Left hindlimb (tissue), 1 donor: ENCODE measurements around the gene CENPV.
"Not testable (repeated sequence)": the region's sequence is repeated elsewhere in the genome, so short reads cannot be mapped to it uniquely, and the experiment has no call there.

Source experiments
- DNase-seq: peaks from one replicate; pipeline ENCODE4 v3.0.0-alpha.2; 2018

The CENPV gene

DNA sequence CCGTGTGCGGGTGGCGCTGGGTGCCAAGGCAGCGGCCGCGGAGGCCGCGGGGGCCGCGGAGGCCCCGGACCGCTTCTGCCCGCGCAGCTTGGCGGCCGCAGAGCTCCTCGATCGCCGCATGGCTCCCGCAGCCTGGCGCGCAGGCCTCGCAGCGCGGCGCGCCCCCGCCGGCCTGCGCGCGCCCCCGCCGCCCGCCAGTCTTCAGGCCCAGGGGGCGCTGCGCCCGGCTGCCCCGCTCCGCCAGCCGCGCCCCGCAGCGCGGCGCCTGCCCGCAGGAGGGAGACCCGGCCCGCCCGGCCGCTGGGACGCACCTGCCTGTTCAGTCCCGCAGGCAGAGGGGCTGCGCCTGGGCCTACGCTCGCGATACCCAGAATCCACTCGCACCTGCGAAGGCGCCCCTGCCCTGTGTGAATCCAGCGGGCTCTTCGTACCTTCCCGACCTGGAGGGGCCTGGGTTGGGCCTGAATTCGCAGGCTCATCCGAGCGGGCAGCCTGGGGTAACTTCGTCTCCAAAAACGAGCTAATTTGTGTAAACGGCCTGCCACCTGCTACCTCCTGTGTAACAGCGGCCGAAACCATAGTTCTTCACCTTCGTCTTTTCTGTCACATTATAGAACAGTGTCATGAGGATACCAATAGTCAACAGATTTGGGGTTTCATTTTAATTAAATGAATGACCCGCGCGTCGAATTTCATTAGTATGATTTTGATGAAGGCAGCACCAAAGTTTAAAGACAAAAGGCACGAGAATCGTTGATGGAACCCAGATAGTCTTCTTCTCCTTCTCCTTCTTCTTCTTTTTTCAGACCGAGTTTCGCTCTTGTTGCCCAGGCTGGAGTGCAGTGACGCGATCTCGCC is at the start of gene CENPV:
Gene CENPV (minus strand): TSS at position 153 of the 858 bp plus-strand sequence. CDS start 33 bp downstream, at position 120.
- DNase-seq: no peak

DNA sequence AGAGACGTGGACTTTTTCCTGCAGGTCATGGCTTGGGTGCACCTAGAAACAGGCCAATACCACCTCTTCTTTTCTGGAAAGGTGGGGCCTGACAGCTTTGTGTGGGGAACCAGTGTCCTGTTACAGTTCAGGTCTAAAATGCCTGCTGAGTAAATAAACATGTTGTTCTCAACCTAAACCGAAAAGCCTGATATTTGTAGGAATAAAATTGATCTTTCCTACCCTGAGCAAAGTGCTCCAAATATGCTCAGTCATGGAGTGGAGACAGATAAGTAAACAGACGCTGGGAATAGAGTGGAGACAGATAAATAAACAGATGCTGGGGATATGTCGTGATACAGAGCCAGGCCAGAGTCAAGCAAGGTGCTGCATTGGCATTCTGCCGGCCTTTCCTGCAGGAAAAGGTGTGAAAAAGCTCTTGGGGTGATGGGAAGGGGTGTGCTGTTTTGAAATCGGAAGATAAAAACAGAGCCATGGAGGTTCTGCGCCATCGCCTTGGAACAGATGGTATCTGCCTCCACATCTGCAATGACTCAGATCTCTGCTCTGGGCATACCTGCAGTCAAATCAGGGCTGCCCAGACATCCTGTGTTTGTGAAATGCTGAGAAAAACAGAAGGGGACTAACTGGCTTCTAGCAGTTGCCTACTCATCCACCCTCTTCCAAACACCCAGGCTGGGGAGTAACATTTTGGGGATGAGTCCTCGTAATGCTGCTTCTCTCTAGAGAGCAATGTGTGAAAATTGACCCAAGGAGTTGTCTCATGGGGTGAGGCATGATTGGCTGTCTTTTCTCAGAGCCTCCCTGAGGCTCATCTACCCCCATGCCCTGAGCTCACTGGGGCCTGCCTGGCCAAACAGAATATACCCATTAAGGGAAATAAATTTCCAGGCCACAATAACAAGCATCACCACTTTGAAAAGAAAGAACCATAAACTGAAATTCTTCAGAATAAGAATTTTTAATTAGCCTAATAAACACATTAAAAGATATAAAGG is 45.3 kb upstream of the CENPV start:
- no peak for DNase-seq

DNA sequence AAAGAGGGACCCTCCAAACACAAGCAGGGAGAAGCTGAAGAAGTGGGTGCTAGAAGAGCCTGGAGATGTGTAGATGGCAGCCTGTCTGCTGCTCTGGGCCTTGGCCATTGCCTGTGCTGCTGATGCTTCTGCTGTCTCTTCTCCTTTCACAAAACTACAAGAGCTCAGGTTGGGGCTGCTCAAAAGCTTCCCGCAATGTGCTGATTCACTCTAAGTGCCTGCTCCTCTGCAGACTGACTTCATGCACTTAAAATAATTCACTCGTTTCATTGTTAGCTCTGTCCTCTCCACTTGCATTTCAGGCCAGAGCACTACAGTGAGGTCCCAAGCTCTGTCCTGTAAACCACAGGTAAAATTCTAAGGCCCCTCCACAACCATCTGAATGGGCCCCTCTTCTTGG is 43.4 kb upstream of the CENPV start:
- not testable (repeated sequence) for DNase-seq

GRCh38 chr17:16395887-16396286 is 42.6 kb upstream of the CENPV start:
- DNase-seq: not testable (repeated sequence)

GRCh38 chr17:16392491-16392890 is 39.2 kb upstream of the CENPV start:
- DNase-seq: not testable (repeated sequence)

DNA sequence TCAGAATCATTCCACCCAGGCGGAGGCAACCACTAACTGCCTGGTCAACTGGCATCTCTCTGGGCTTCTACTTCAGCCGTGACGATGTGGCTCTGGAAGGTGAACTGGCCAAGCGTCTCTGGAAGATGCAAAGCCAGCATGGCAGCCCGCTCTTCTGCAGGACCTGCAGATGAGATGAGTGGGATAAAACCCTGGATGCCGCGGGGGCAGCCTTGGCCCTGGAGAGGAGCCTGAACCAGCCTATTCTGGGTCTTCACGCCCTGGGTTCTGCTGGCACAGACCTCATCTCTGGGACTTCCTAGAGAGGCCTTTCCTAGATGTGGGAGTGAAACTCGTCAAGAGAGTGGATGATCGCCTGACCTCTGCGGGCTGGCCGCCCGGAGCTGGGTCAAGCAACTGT is 38.2 kb upstream of the CENPV start:
- DNase-seq: no peak

GRCh38 chr17:16386126-16386507 is 32.8 kb upstream of the CENPV start:
- DNase-seq: not testable (repeated sequence)

DNA sequence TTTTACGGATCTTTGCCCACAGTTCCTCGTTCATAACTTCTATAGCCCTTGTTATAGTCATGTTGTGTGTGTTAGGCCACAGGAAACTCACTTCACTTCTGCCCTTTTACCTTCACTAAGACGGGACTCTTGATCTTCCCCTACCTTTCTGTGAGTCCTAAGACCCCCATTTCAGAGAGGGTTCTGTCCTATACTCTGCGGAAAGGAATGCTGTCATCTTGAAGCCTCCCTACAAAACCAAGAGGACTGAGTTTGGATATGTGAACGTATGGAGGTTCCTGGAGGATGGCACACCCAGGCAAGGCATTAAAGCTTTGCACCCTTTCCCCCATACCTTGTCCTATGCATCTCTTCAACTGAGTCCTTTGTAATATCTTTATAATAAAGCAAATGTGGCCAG is 31.3 kb upstream of the CENPV start:
- DNase-seq: no peak

- no peak for DNase-seq
Measured at GRCh38 chr17:16383772-16384287, 30.6 kb upstream of the CENPV start.

DNA sequence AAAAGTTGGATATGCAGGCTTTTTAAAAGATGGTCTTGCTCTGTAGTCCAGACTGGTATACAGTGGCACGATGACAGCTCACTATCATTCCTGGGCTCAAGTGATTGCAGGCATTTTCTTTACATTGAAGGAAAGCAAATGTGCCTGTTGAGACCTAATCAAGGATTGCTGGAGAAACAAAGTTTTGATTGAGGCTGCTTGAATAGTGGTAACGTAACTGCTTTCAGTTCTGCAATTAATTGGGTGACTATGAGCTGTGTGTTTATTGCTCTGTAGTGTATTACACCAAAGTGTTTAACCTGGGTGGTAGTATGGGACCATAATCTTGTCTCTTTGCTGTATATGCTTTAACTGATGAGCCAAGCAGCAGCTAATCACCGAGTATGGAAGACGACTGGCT is 29.9 kb upstream of the CENPV start:
- DNase-seq: no peak

GRCh38 chr17:16381496-16381820 is 28.2 kb upstream of the CENPV start:
- DNase-seq: peak; percentile 35

GRCh38 chr17:16380640-16381495 is 27.6 kb upstream of the CENPV start, which contains the start of gene UBB:
TSS of gene UBB (plus strand) at chr17:16381091. CDS start at chr17:16381908, 817 bp downstream.
- peak; percentile 98 for DNase-seq

DNA sequence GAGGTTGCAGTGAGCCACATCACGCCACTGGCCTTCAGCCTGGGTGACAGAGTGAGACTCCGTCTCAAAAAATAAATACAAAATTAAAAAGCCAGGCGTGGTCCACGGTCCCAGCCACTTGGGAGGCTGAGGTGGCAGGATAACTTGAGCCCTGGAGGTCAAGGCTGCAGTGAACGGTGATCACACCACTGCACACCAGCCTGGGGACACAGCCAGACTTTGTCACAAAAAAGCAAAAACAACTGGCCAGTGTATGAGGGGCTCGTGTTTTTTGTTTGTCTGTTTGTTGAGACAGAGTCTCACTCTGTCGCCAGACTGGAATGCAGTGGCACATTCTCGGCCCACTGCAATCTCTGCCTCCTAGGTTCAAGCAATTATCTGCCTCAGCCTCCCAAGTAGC is 26.4 kb upstream of the CENPV start:
- no peak for DNase-seq

DNA sequence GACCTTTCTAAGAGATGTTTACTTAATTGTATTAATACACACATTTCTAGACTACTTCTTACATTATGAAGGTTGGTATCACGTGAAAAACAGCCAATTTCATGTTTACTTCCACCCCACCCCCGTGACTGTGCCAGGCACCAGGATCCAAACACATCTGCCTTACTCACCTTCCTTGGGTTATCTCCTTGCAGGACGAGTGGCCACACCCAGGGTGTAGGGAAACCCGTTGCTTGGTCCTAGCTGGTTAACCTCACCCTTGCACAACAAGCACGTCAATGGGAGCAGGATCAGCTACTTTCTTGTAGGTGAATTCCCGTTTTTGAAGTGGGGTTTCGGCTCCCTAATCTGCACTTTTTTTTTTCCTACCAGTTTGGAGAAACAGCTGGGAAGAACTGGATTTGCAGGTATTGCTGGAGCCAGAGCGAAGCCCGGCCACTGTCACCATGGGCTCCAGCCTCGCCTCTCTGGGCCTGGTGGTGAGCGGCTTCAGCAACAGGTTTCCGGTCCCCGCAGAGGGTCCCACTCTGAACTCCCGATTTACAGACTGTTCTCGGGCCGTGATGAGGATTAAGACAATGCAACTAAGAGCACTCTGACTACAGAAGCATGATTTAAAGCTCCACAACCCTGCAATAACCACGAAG is 25.5 kb upstream of the CENPV start:
- DNase-seq: no peak

DNA sequence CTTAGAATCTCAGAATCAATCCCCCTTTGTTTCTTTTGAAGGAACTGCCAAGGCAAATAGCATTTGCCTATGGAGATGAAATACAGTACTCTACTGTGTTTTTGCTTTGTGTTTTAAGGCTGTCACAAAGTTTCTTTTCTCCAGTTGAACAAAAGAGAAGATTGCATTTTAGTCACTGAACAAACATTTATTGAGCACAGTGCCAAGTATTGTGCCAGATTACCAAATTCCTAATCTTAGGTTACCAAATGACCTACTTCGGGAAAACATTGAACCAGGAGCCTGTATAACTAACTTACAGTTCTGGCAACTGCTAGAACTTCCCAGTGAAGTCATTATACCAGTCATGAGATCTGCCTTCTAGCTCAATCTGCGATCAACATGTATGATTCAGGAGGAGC is 24.7 kb upstream of the CENPV start:
- DNase-seq: no peak

DNA sequence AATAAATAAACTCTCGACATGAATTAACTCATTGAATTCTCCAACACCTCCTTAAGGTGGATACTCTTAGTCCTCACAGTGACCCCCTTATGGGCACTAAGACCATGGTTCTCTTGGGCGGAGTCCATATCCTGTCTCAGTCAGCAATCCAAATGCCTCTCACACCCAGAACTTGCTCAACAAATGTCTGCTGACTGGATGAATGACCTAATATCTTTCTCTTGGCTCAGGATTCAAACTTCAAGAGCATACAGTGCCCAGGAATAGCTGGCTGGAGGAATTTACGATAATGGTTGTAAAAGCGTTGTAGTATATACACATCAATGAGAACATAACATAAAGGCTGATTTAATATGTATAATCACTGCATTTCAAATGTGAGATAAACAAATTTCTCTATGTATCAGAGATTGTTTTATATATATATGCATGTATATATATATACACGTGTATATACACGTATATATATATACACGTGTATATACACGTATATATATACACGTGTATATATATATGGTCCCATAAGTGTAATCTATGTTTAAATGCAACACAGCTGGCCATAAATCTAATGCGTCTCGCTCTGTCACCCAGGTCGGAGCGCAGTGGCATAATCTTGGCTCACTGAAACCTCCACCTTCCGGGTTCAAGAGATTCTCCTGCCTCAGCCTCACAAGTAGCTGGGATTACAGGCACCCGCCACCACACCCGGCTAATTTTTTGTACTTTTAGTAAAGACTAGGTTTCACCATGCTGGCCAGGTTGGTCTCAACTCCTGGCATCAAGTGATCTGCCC is 21.1 kb upstream of the CENPV start:
- DNase-seq: no peak

DNA sequence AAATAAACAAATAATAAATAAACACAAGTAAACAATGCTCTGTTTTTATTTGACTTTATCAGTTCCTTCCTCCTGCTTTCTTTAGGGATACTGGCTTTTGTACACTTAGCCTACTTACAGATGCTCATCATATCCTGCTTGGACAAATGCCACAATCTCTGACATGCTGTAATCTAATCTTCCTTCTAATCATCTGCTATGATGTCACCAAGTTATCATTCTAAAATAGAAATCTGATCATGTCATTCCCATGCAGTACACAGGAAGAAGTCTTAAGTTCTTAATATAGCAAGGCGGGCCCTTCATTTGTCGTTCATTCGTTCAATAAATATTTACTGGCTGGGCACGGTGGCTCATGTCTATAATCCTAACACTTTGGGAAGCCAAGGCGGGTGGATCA is 18.5 kb upstream of the CENPV start:
- no peak for DNase-seq

- DNase-seq: no peak
Measured at GRCh38 chr17:16364625-16365024, 11.4 kb upstream of the CENPV start.

DNA sequence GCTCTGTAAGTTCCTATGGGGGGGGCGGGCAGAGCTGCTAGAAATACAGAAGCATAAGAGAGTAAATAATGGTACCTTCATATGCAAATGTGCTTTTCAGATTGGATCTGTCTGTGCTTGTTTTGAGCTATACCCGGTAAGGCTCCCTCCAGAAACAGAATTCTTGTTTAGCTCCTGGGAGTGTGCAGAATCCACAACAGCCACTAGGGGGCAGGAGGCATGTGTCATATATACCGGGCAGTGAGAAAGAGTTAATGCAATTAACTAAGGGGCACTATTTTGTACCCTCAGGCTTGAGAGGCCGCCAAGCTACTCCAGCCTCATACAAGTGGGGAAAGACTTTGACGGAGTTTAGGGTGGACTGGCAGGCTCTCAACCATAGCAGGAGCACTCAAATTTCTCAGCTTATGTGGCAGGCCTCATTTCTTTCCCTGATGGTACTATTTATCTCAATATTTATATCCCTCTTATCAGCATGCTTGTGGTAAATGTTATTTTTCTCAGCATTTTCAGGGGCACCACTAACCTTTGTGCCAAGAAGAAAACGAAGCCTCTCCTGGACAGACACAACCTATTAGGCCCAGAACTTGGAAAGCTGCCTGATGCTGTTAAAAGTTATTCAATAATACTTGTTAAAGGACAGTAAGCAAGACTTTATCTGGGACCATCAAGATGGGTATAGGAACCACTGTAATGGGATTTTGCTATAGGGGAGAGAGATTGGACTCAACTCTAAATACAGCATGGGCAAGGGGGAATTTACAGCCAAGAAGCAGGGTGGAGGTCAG is 10.7 kb upstream of the CENPV start:
- DNase-seq: peak; percentile 70

DNA sequence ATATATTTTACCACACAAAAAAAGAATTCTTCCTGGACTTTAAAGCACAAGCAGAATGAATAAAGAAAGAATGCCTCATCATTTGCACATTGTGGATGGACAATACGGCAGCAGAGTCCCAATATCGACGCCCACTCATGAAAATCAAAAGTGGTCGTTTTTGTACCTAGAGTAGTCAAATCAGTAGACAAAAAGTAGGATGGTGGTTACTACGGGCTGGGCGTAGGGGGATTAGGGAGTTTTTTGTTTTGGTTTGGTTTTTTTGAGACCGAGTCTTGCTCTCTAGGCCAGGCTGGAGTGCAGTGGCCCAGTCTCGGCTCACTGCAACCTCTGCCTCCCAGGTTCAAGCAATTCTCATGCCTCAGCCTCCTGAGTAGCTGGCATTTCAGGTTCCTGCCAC is 8.6 kb upstream of the CENPV start:
- no peak for DNase-seq
